K562 (cell line): ENCODE measurements around the gene ROMO1. TPM values are rescaled to one million over a fixed set of nuclear protein-coding genes. Genes with fewer than 3 reads are reported as not detected.

ENCODE experiments used
- ATAC-seq: fragments of 200-7000 bp; cut with Tn5 transposase; 3 replicates; pipeline ENCODE4 v1.9.1; 2020; ENCODE audit warnings: moderate library complexity
- BruUV-seq: library from RNA; stranded (reverse); fragments of 400-500 nt; replicated peaks from 2 replicates; lab custom pipeline; 2021; lab: Mats Ljungman, UMichigan
- CTCF ChIA-PET: fragments of 300-600 bp; formaldehyde crosslinking; extraction: SDS; loops from one replicate; lab custom pipeline; 2021; ENCODE audit warnings: low intra/inter-chr PET ratio; lab: Yijun Ruan, JAX
- POLR2A ChIA-PET: fragments of 300-600, 350-650 bp; sonication (Branson Sonifier 250); formaldehyde crosslinking; extraction: SDS; loops from one replicate; lab custom pipeline; 2021; ENCODE audit warnings: antibody characterized with exemption, inconsistent platforms; lab: Yijun Ruan, JAX
- DNase-seq, 4 experiments: peaks; one replicate each; pipeline versions ENCODE4 v3.0.0 to v3.0.0-alpha.2; 2011 to 2018; ENCODE audit warnings: low spot score in 3 of 4, mixed read lengths in 3 of 4; ENCODE audit errors: extremely low read depth in 1 of 4
- FAIRE-seq: peaks from 2 replicates; lab custom pipeline; 2011; peaks lifted over from hg19 to GRCh38; lab: Jason Lieb, UNC
- H2AFZ ChIP-seq: 2 replicates; pipeline ENCODE4 v1.6.0; 2011; ENCODE audit warnings: low read depth, low read length, control low read depth, inconsistent platforms
- H3K27ac ChIP-seq: fragments of 200-600 bp; 3 replicates; pipeline ENCODE4 v1.8.0; 2011; ENCODE audit warnings: low read depth, mild to moderate bottlenecking, control low read depth, inconsistent platforms, low read length, moderate library complexity, mixed read lengths; ENCODE audit errors: extremely low read depth
- H3K27me3 ChIP-seq, 2 experiments: fragments of 300-600 bp in 1 of 2; 2 replicates in 1 of 2; 3 replicates in 1 of 2; pipeline versions ENCODE4 v1.6.0 to v1.8.0; 2011; ENCODE audit warnings: inconsistent platforms in 2 of 2, low read length in 2 of 2, mild to moderate bottlenecking in 1 of 2, mixed read lengths in 1 of 2, moderate library complexity in 1 of 2; ENCODE audit not compliant: control insufficient read depth in 2 of 2, insufficient read depth in 2 of 2
- H3K36me3 ChIP-seq: fragments of 300-600 bp; 3 replicates; pipeline ENCODE4 v1.8.0; 2011; ENCODE audit warnings: mild to moderate bottlenecking, low read length, inconsistent platforms; ENCODE audit not compliant: control insufficient read depth, insufficient read depth
- H3K4me1 ChIP-seq, 2 experiments: fragments of 200-600 bp in 1 of 2; replicated peaks in 1 of 2; 2 replicates in 1 of 2; 3 replicates in 1 of 2; pipeline versions ENCODE4 v1.5.1 to v1.8.0; 2011; ENCODE audit warnings: inconsistent platforms in 2 of 2, low read length in 2 of 2, mild to moderate bottlenecking in 1 of 2, mixed read lengths in 1 of 2, moderate library complexity in 1 of 2; ENCODE audit not compliant: control insufficient read depth in 2 of 2, insufficient read depth in 2 of 2
- H3K4me2 ChIP-seq: 2 replicates; pipeline ENCODE4 v1.6.1; 2011; ENCODE audit warnings: low read length, control low read depth, inconsistent platforms, mixed read lengths; ENCODE audit not compliant: insufficient read depth
- H3K4me3 ChIP-seq: fragments of 200-600 bp; sonication (generic), shearing (Covaris generic); 2 replicates; pipeline ENCODE4 v1.5.1; 2016; ENCODE audit warnings: control low read depth, inconsistent platforms
- H3K79me2 ChIP-seq: fragments of 200-600 bp; 3 replicates; pipeline ENCODE4 v1.8.0; 2011; ENCODE audit warnings: low read length, inconsistent platforms; ENCODE audit not compliant: control insufficient read depth, insufficient read depth
- H3K9ac ChIP-seq, 2 experiments: 2 replicates each; pipeline versions ENCODE4 v1.6.0 to v1.6.1; 2011; ENCODE audit warnings: low read depth in 2 of 2, low read length in 2 of 2, control low read depth in 1 of 2, inconsistent platforms in 1 of 2, mild to moderate bottlenecking in 1 of 2, mixed read lengths in 1 of 2; ENCODE audit not compliant: insufficient read depth in 1 of 2
- H3K9me1 ChIP-seq: one replicate; pipeline ENCODE4 v1.6.0; 2011; ENCODE audit warnings: inconsistent platforms, mild to moderate bottlenecking, low read length, moderate library complexity; ENCODE audit not compliant: control insufficient read depth, insufficient read depth
- H3K9me3 ChIP-seq: replicated peaks from 2 replicates; pipeline ENCODE4 v1.5.1; 2011; ENCODE audit warnings: low read depth, low read length, inconsistent platforms; ENCODE audit not compliant: control insufficient read depth, insufficient read depth
- H4K20me1 ChIP-seq: replicated peaks from 2 replicates; pipeline ENCODE4 v1.6.1; 2011; ENCODE audit warnings: low read length, inconsistent platforms, mixed read lengths; ENCODE audit not compliant: control insufficient read depth, insufficient read depth
- ADNP ChIP-seq: fragments of 200-800 bp; sonication (Bioruptor generic); IDR thresholded peaks from 2 replicates; pipeline ENCODE4 v1.6.1; 2016; ENCODE audit warnings: missing genetic modification characterization, missing compliant biosample characterization
- EP300 ChIP-seq: IDR thresholded peaks from 2 replicates; pipeline ENCODE4 v1.6.1; 2012; ENCODE audit warnings: low read length, improper control_type of control experiment
- FOXM1 ChIP-seq, 2 experiments: fragments of 450-650 bp in 1 of 2; sonication (generic) in 1 of 2; formaldehyde crosslinking in 1 of 2; IDR thresholded peaks; 2 replicates each; pipeline versions ENCODE4 v1.6.1 to v1.9.0; 2017 to 2022; ENCODE audit warnings: low read depth in 2 of 2, mild to moderate bottlenecking in 2 of 2, missing genetic modification reagents in 1 of 2, moderate library complexity in 1 of 2
- MAZ ChIP-seq, 2 experiments: fragments of 450-650 bp in 1 of 2; sonication (generic) in 1 of 2; formaldehyde crosslinking; IDR thresholded peaks in 1 of 2; conservative IDR thresholded peaks in 1 of 2; 2 replicates each; pipeline versions ENCODE4 v1.4.0 to v1.5.0; 2020; ENCODE audit warnings: mild to moderate bottlenecking in 1 of 2, missing genetic modification reagents in 1 of 2
- NFRKB ChIP-seq: fragments of 450-650 bp; IDR thresholded peaks from 2 replicates; pipeline ENCODE4 v1.6.1; 2016; ENCODE audit warnings: low read depth
- POLR2AphosphoS2 ChIP-seq: IDR thresholded peaks from 2 replicates; pipeline ENCODE4 v1.6.1; 2012; ENCODE audit warnings: low read length, improper control_type of control experiment
- POLR2B ChIP-seq: fragments of 450-650 bp; IDR thresholded peaks from 2 replicates; pipeline ENCODE4 v1.6.1; 2018; ENCODE audit warnings: low read depth; ENCODE audit not compliant: partially characterized antibody
- RBM25 ChIP-seq: fragments of 200-400 bp; formaldehyde crosslinking; IDR thresholded peaks from 2 replicates; pipeline ENCODE4 v1.6.1; 2018; ENCODE audit warnings: low read length, low read depth, moderate library complexity; ENCODE audit not compliant: severe bottlenecking
- TAF7 ChIP-seq: fragments of 450-650 bp; IDR thresholded peaks from 2 replicates; pipeline ENCODE4 v1.6.1; 2016; ENCODE audit warnings: missing genetic modification characterization, missing compliant biosample characterization
- TSC22D4 ChIP-seq: fragments of 450-650 bp; IDR thresholded peaks from 2 replicates; pipeline ENCODE4 v1.6.1; 2016; ENCODE audit warnings: missing genetic modification characterization, missing biosample characterization, control low read depth
- ZFX ChIP-seq: sonication (generic); formaldehyde crosslinking; IDR thresholded peaks from 2 replicates; pipeline ENCODE4 v1.8.0; 2022; ENCODE audit warnings: mild to moderate bottlenecking, missing genetic modification reagents, moderate library complexity
- ZKSCAN8 ChIP-seq: fragments of 200-800 bp; sonication (Bioruptor generic); IDR thresholded peaks from 2 replicates; pipeline ENCODE4 v1.6.1; 2016; ENCODE audit warnings: missing genetic modification characterization, missing compliant biosample characterization
- ZNF384 ChIP-seq: IDR thresholded peaks from 2 replicates; pipeline ENCODE4 v1.6.1; 2012; ENCODE audit warnings: low read depth, low read length, improper control_type of control experiment
- ZNF639 ChIP-seq, 2 experiments: fragments of 200-800 bp in 1 of 2; sonication (Bioruptor generic) in 1 of 2; sonication (generic) in 1 of 2; formaldehyde crosslinking in 1 of 2; IDR thresholded peaks in 1 of 2; conservative IDR thresholded peaks in 1 of 2; 2 replicates each; pipeline versions ENCODE4 v1.5.0 to v1.6.1; 2016 to 2020; ENCODE audit warnings: missing compliant biosample characterization in 1 of 2, missing genetic modification characterization in 1 of 2, missing genetic modification reagents in 1 of 2
- WGBS: fragments of 100-300 bp; shearing (Covaris generic); methylation state at CpG from one replicate; pipeline ENCODE4 v1.1.6; 2016; ENCODE audit warnings: low coverage, mixed read lengths; ENCODE audit not compliant: insufficient coverage; ENCODE audit errors: missing lambda C conversion rate; 5-methylcytosine and 5-hydroxymethylcytosine counted together
- in situ Hi-C: fragments of 300-500 bp; cut with MboI; formaldehyde crosslinking; loops from 4 replicates; pipeline ENCODE4 v1.15.0; 2018; ENCODE audit warnings: inconsistent platforms, mixed read lengths
- intact Hi-C: fragments of 100-400 bp; cut with micrococcal nuclease; formaldehyde crosslinking; loops from 2 replicates; pipeline ENCODE4 v1.14.2; 2022
- polyA plus RNA-seq, 8 experiments: library from polyadenylated mRNA; depleted of rRNA in 4 of 8; stranded (reverse) in 5 of 8; unstranded in 3 of 8; fragments of >200 nt; fragmentation: Nextera tagmentation in 2 of 8; fragmentation: Illumina TruSeq in 1 of 8; extraction: Ambion mirVana in 2 of 8; extraction: Trizol in 1 of 8; gene quantifications; 2 replicates each; pipeline versions ENCODE4 v1.2.1 to v1.2.3, GENCODE V29; 2011 to 2014; ENCODE audit warnings: inconsistent platforms in 1 of 8, missing spikeins in 1 of 8
- total RNA-seq, 7 experiments: library from RNA; depleted of rRNA in 6 of 7; stranded (reverse); fragments of >200 nt in 6 of 7; fragmentation: Illumina TruSeq in 2 of 7; extraction: Trizol in 2 of 7; gene quantifications; 2 replicates each; pipeline versions ENCODE4 v1.2.1 to v1.2.3, GENCODE V29; 2011 to 2021; ENCODE audit warnings: low replicate concordance in 1 of 7

Gene ROMO1
- total and polyA plus RNA-seq, 9 of the 15 experiments (the other 6 are each of a cell fraction or from before 2014, with no cell fraction given) = 31.8 to 741 (median 226) TPM

- DNase-seq = peak in 2 of 4 experiments; percentile 34 to 76
- no peaks in the 10 kb centered on the region for H3K27me3 ChIP-seq
- ATAC-seq = no peak
- H3K4me2 ChIP-seq = peak overlapping the region; percentile 91
- peak overlapping the region; percentile 95 for H2AFZ ChIP-seq
- no TSS peak for BruUV-seq
- H3K79me2 ChIP-seq = peaks cover 49% of the 10 kb centered on the region
- peak; percentile 73 for FAIRE-seq
- in situ Hi-C loops (no loop called here), intact Hi-C loops (loop anchor here (2.0 to 5.0 kb wide), 2 partner anchors 29 to 158 kb away; partner anchors contain the start of gene PHF20)
- no peaks in the 10 kb centered on the region for H3K9me3 ChIP-seq
- H3K36me3 ChIP-seq = peaks cover 22% of the 10 kb centered on the region
- H3K4me3 ChIP-seq = peak overlapping the region; percentile 59; the same call in 1 of the 2 replicates
- 11% methylated on average over 15 of the region's 15 CpGs for WGBS
- peak overlapping the region; percentile 99 for H3K27ac ChIP-seq
- peak overlapping the region; percentile 84 to 99 for H3K9ac ChIP-seq
- no peaks in the 10 kb centered on the region for H3K9me1 ChIP-seq
- ChIA-PET POLR2A (interaction anchor here (0.7 to 6.4 kb wide), 32 partner anchors 9 to 308 kb away, joined by 3 to 55 read pairs (median 5); partner anchors contain the start of genes PHF20, SCAND1 and SPAG4), CTCF (no interaction called here)
- H3K4me1 ChIP-seq = peaks cover 4 to 20% of the 10 kb centered on the region in 2 experiments; a peak in 3 of 5 replicates
- H4K20me1 ChIP-seq = peaks cover 17% of the 10 kb centered on the region; the same call in 1 of the 2 replicates
- peak; percentile 42; the same call in 1 of the 2 replicates for TF ChIP-seq ADNP (tag)
- TF ChIP-seq TAF7 (tag) = peak; percentile 69; the same call in 1 of the 2 replicates
- peak; percentile 33 for TF ChIP-seq POLR2B
- peak; percentile 55; the same call in 1 of the 2 replicates for TF ChIP-seq ZNF384
- TF ChIP-seq POLR2AphosphoS2 = no peak
- peak; percentile 9; the same call in 1 of the 2 replicates for TF ChIP-seq FOXM1 (IDR thresholded peaks at IDR 0.05; ENCODE audit: low read depth)
- no peak for TF ChIP-seq FOXM1 (CRISPR knock-in tag; IDR thresholded peaks at IDR 0.05; ENCODE audit: low read depth)
- peak; percentile 96 for TF ChIP-seq NFRKB
- no peak for TF ChIP-seq TSC22D4 (tag)
- TF ChIP-seq MAZ (CRISPR knock-in tag; conservative IDR thresholded peaks at IDR 0.05 in 1 of 2, IDR thresholded peaks at IDR 0.05 in 1 of 2) = 0 out of 4 replicates have a peak, but pooled peaks of 1 of the 2 experiments have one; percentile 24
- TF ChIP-seq ZNF639 (CRISPR knock-in tag; conservative IDR thresholded peaks at IDR 0.05 in 1 of 2, IDR thresholded peaks at IDR 0.05 in 1 of 2) = peak in 1 of 2 experiments; percentile 68; a peak in 1 of 4 replicates
- TF ChIP-seq ZFX (CRISPR knock-in tag) = no peak
- TF ChIP-seq RBM25 = no peak
- TF ChIP-seq ZKSCAN8 = peak; percentile 75; the same call in 1 of the 2 replicates
- TF ChIP-seq EP300 = peak; percentile 63
Measured at GRCh38 chr20:35743693-35744491, 44.7 kb downstream of the ROMO1 start.
